Cardiac fibroblast (primary cell): ENCODE measurements around the gene PLEKHG2.

ENCODE experiments used
- DNase-seq, 2 donors: peaks; one replicate each; pipeline versions ENCODE4 v3.0.0 to v3.0.0-alpha.2; 2010; ENCODE audit warnings: low read depth in 2 of 2
- H3K4me3 ChIP-seq, 2 donors: replicated peaks in 1 of 2; 1 replicate in 1 of 2; 2 replicates in 1 of 2; pipeline ENCODE4 v1.5.1; 2011; ENCODE audit warnings: low read depth in 2 of 2, low read length in 2 of 2, mild to moderate bottlenecking in 2 of 2, moderate library complexity in 1 of 2
- TF ChIP-seq, protein P1 (sequence below): IDR thresholded peaks from one replicate; pipeline ENCODE4 v1.5.1; 2011; ENCODE audit warnings: low read depth, mild to moderate bottlenecking, low read length, inconsistent platforms

The PLEKHG2 gene

DNA sequence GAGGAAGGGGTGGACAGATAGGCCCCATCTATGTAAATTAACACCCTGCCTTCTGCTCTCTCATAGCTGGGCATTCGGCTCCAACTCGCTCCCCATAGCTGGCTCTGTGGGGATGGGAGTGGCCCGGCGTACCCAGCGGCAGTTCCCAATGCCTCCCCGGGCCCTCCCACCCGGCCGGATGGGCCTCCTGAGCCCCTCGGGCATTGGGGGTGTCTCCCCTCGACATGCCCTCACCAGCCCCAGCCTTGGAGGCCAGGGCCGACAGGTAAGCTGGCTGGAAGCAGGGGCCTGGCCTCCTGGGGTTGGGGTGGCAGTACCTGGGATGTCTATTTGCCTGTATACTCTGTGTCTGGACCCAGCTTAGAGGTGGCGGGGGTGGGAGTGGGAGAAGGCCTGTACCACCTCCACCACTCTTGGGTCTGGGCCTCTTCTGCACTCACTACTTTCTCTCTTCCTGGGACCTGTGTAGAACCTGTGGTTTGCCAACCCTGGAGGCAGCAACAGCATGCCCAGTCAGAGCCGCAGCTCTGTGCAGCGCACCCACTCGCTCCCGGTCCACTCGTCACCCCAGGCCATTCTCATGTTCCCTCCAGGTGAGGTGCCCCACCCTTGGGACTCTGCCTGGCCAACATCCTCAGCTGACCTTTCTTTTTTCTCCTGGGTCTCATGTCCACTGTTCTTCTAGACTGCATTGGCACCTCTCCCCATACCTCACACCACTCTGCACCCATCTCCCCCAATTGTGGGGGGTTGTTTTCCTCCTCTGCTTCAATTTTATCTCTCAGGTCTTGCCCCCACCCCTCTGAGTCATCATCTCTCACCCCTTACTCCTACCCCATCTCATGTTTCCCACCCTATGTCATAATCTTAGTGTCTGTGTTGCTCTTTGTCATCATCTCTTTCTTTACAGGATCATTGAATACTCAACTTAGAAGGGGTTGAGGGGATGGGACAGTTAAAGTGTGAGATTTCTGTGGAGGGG, 31.7 kb upstream of the PLEKHG2 start:
- DNase-seq, result no peak
- TF ChIP-seq, protein P1, sequence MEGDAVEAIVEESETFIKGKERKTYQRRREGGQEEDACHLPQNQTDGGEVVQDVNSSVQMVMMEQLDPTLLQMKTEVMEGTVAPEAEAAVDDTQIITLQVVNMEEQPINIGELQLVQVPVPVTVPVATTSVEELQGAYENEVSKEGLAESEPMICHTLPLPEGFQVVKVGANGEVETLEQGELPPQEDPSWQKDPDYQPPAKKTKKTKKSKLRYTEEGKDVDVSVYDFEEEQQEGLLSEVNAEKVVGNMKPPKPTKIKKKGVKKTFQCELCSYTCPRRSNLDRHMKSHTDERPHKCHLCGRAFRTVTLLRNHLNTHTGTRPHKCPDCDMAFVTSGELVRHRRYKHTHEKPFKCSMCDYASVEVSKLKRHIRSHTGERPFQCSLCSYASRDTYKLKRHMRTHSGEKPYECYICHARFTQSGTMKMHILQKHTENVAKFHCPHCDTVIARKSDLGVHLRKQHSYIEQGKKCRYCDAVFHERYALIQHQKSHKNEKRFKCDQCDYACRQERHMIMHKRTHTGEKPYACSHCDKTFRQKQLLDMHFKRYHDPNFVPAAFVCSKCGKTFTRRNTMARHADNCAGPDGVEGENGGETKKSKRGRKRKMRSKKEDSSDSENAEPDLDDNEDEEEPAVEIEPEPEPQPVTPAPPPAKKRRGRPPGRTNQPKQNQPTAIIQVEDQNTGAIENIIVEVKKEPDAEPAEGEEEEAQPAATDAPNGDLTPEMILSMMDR, result no peak
- H3K4me3 ChIP-seq, result no peak overlapping the region

DNA sequence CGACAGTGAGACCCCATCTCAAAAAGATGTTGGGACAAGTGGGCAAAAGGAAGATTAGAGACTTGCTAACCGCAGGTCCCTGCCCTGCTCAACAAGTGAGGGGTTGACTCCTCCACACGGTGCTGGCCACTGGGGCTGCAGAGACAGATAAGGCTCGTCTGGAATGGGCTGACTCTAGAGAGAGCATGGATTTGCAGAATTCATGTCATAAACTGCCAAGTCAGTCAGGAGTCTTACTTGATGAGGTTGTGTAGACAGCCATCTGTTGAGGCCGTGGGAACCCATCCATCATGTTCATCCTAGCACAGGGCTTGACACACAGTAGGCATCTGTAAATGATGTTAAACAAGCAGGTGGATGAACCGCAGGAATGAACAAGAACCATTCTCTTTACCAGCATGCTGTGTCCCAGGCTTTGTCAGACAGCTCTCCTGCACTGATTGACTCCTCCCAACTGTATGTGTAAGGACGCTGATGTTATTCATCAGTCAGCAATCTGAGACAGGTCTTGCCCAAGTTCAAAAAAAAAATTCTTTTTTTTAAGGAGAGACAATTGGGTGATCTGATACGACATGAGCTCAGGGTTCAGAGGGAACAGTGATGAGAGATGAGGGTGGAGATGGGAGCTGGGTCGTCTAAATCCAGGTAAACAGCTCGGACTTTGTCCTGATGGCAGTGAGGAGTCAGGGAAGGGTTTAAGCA, 30.4 kb upstream of the PLEKHG2 start:
- peak in 1 of 2 donors; percentile 51 for DNase-seq
- TF ChIP-seq, protein P1, result no peak
- H3K4me3 ChIP-seq, result no peak overlapping the region

DNA sequence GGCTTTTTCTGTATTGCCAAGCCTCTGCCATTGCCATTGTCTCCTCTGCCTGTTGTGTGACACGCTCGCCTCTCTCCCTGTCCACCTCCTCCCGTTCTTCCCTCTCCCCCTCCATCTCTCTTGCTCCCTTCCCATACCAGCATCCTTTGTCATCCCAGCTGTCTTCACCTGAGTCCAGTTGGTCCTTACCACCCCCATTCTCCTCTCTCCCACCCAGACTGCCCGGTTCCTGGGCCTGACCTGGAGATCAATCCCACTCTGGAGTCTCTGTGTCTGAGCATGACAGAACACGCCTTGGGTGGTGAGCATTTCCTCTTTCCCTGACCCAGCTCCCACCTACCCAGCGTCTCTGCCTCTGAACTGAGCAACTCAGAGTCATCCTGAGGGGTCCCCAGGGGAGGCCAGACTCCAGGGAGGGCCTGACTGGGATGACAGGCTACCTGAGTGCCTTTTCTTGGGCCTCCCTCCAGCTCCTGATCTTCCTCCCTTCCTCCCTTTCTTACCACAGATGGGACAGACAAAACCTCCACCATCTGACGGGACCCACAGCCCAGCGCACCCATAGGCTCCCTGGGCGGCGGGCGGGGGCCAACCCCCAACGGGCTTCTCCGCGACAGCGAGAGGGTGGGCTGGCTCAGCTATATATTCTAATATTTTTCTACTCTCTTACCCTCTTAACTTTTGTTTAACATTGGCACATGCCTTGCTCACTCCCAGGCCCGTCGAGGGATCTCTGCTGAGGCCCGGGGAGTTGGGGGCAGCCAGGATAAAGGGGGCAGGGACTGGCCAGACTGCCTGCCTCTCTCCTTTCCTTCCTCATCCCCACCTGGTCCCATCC, 29.3 kb upstream of the PLEKHG2 start:
- H3K4me3 ChIP-seq, result no peak overlapping the region
- DNase-seq, result no peak
- TF ChIP-seq, protein P1, result no peak

DNA sequence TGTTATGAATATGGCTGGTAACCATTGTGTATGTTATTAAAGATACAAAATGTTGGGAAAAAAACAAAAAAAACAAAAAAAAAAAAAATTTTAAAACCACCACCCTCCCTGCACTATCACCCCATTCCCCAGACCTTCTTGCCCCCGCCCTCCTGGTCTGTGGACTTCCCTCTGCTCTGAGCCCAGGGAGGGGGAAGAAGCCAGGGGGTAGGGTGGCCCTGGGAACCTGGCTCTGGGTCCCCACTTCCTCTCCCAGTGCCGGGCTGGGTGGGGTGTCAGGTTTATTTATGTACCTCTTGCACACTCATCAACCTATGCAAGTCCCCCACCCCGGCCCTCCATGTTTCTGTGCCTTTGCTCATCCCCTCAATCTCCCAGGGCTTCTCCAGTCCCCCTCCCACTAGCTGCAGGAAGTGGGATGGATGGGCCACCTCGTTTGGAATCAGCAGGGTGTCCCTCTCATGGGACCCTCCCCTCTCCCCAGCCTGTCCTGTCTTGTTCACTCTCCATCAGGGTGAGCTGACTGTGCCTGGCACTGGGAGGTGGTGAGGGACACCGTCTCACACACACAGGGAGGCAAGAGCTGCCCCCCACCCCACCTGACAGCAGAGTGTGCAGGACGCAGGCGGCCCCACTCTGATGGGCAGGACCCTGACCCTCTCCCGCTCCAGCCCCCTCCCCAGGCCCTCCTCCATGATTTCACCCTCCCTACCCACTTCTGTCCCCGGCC, 27.5 kb upstream of the PLEKHG2 start:
- TF ChIP-seq, protein P1, result no peak
- no peak overlapping the region for H3K4me3 ChIP-seq
- no peak for DNase-seq

DNA sequence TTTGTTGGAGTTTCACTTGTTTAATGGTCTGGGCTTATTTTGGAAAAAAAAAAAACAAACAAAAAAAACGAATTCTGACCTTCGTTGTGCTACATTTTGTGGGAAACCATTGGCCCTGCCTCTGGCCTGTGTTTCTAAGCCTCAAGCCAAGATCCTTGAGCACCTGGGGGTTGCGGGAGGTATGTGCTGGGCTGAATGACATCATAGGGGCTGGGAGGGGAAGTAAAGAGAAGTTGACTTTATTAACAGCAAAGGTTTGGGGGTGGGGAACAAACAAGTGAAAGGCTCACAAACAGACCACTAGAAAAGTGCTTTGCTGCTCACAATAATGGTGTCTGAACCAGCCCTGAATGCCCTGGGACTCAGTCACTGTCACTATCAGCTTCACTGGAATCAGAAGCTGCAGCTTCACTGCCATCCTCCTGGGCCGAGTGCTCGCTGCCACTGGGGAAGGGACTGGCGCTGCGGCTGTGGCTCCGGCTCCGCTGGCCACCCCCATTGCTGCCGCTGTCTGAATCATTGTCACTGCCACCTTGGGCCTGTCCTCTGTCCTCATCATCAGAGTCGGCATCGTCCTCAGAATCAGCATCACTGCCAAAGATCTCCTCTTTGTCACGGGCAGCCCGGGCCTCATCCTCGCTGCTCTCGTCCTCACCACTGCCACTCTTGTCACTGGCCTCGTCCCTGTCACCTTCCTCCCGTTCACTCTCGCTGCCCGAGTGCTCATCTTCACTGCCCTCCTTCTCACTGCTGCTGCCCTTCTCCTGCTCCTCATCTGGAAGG, 26.6 kb upstream of the PLEKHG2 start:
- TF ChIP-seq, protein P1, result no peak
- no peak overlapping the region for H3K4me3 ChIP-seq
- DNase-seq, result no peak
